ENCODE measurements around the gene ANGEL2. TPM values are rescaled to one million over a fixed set of nuclear protein-coding genes. Genes with fewer than 3 reads are reported as not detected.

ANGEL2 gene
- total RNA-seq, 1 donor from 2014 or later: 21.2 TPM

DNA sequence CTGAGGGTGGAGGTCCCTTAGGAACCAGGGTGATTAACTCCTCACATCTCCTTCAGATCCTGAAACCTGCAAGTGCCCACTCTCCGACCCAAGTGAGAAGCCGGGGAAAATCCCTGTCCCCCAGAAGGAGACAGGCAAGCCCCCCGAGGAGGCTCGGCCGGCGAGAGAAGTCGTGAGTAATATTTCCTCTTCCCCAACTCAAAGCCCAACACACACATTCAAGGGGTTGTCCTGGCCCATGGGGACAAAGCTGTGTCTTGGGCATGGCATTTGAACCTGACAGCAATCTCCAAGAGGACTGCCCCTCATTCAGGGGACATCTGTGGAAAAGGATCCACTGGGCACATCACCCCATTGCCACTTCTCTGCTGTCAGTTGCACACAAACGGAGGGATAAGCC lies 41.8 kb downstream of the ANGEL2 start:
- DNase-seq (ENCODE audit: low spot score): no peak
- H3K27ac Mint-ChIP-seq (ENCODE audit: unreplicated experiment): no peak overlapping the region
- peaks cover 3% of the 10 kb centered on the region for H3K36me3 Mint-ChIP-seq (ENCODE audit: low read depth)
- peaks cover under 1% of the 10 kb centered on the region for H3K4me1 Mint-ChIP-seq (ENCODE audit: low read depth)
- TF ChIP-seq, protein P1, sequence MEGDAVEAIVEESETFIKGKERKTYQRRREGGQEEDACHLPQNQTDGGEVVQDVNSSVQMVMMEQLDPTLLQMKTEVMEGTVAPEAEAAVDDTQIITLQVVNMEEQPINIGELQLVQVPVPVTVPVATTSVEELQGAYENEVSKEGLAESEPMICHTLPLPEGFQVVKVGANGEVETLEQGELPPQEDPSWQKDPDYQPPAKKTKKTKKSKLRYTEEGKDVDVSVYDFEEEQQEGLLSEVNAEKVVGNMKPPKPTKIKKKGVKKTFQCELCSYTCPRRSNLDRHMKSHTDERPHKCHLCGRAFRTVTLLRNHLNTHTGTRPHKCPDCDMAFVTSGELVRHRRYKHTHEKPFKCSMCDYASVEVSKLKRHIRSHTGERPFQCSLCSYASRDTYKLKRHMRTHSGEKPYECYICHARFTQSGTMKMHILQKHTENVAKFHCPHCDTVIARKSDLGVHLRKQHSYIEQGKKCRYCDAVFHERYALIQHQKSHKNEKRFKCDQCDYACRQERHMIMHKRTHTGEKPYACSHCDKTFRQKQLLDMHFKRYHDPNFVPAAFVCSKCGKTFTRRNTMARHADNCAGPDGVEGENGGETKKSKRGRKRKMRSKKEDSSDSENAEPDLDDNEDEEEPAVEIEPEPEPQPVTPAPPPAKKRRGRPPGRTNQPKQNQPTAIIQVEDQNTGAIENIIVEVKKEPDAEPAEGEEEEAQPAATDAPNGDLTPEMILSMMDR (IDR thresholded peaks at IDR 0.05): no peak
- H3K9me3 Mint-ChIP-seq (ENCODE audit: low read depth): no peaks in the 10 kb centered on the region
- no peaks in the 10 kb centered on the region for H3K27me3 Mint-ChIP-seq (ENCODE audit: low read depth)
- H3K4me3 Mint-ChIP-seq (ENCODE audit: unreplicated experiment): no peak overlapping the region

DNA sequence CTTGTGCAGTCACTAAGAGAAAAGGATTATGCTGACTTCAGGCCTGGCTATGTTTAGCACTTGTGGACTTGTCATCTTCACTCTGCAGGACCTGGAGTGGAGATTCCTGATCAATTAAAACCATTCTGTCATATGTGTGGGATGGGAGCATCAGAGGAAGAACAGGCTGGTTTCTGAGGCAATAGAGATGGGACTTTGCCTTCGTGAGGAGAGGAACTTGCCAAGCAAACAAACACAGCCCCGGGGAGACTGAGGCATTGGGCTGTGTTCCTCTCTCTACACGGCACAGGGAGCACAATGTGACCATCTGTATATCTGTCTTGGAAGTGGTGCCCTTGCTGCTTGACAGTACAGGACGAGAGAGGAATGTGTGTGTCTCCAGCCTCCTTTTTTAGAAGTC lies 42.2 kb downstream of the ANGEL2 start:
- DNase-seq (ENCODE audit: low spot score): no peak
- peaks cover 2% of the 10 kb centered on the region for H3K4me1 Mint-ChIP-seq (ENCODE audit: low read depth)
- H3K27me3 Mint-ChIP-seq (ENCODE audit: low read depth): no peaks in the 10 kb centered on the region
- H3K27ac Mint-ChIP-seq (ENCODE audit: unreplicated experiment): no peak overlapping the region
- H3K4me3 Mint-ChIP-seq (ENCODE audit: unreplicated experiment): no peak overlapping the region
- peaks cover 3% of the 10 kb centered on the region for H3K36me3 Mint-ChIP-seq (ENCODE audit: low read depth)
- TF ChIP-seq, protein P1 (IDR thresholded peaks at IDR 0.05): no peak
- no peaks in the 10 kb centered on the region for H3K9me3 Mint-ChIP-seq (ENCODE audit: low read depth)

DNA sequence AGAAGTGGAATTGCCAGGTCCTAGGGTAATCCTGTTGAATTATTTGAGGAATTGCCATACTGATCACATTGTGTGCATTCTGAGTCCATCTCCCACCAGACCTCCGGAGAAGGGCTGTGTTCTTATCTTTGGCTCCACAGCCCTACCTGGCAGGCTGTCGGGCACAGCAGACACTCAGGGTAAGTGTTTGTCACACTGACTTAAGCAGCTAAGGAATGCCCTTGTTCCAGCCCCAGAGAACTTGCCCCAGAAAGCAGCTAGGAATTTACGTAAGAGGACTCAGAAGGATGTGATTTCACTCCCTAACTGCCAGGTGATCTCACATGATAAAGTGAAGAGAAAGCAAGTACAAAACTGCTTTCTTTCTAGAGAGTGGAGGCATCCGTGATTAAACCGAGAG lies 44.4 kb downstream of the ANGEL2 start:
- TF ChIP-seq, protein P1 (IDR thresholded peaks at IDR 0.05): no peak
- DNase-seq (ENCODE audit: low spot score): no peak
- H3K27ac Mint-ChIP-seq (ENCODE audit: unreplicated experiment): no peak overlapping the region
- H3K27me3 Mint-ChIP-seq (ENCODE audit: low read depth): no peaks in the 10 kb centered on the region
- no peak overlapping the region for H3K4me3 Mint-ChIP-seq (ENCODE audit: unreplicated experiment)
- peaks cover 3% of the 10 kb centered on the region for H3K36me3 Mint-ChIP-seq (ENCODE audit: low read depth)
- H3K9me3 Mint-ChIP-seq (ENCODE audit: low read depth): no peaks in the 10 kb centered on the region
- peaks cover 2% of the 10 kb centered on the region for H3K4me1 Mint-ChIP-seq (ENCODE audit: low read depth)

DNA sequence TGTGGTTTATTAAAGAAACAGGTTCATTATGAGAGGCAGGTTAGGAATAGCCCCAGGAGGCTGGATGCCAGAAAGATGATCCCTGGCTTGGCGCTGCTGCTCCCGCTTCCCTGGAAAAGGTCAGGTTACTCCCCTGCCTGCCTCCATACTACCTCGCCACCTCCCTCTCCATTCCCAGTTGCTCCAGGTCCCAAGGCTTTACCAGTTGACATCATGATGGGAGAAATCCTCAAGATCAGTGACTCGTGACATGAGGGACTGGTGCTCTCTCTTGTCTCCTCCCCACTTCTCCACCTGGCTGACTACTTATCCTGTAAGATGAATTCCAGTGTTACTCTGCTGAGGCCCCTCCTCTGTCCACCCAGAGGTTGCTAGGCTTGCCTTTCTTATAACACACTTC lies 45.6 kb downstream of the ANGEL2 start:
- DNase-seq (ENCODE audit: low spot score): no peak
- no peaks in the 10 kb centered on the region for H3K36me3 Mint-ChIP-seq (ENCODE audit: low read depth)
- TF ChIP-seq, protein P1 (IDR thresholded peaks at IDR 0.05): no peak
- H3K27me3 Mint-ChIP-seq (ENCODE audit: low read depth): no peaks in the 10 kb centered on the region
- H3K4me1 Mint-ChIP-seq (ENCODE audit: low read depth): peaks cover 2% of the 10 kb centered on the region
- no peak overlapping the region for H3K27ac Mint-ChIP-seq (ENCODE audit: unreplicated experiment)
- H3K9me3 Mint-ChIP-seq (ENCODE audit: low read depth): no peaks in the 10 kb centered on the region
- no peak overlapping the region for H3K4me3 Mint-ChIP-seq (ENCODE audit: unreplicated experiment)

DNA sequence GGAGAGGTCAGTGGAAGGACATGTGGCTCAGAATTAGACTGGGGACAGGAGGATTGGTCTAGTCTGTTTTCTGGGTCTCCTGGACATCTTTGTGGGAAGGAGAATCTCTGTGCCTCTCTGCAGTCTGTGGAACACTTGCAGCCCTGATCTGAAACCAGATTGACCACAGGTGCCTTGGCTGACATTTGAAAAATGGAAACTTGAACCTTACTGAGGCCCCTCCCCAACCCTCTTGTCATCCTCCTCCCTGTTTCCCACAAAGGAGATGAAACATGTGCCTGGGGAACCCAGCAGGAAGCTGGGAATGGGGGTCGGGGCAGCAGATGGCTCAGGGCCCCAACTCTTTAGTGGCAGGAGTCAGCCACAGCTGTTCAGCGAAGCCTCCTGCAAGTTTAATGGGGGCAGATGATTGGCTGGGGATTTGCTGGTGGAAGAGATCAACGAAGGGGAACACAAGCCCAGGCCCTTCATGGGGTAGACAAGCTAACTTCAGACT lies 47.3 kb downstream of the ANGEL2 start:
- DNase-seq (ENCODE audit: low spot score): no peak
- TF ChIP-seq, protein P1 (IDR thresholded peaks at IDR 0.05): no peak
- Mint-ChIP-seq H3K4me3 (ENCODE audit: unreplicated experiment) (no peak overlapping the region), H3K36me3 (ENCODE audit: low read depth) (no peaks in the 10 kb centered on the region), H3K9me3 (ENCODE audit: low read depth) (no peaks in the 10 kb centered on the region), H3K27ac (ENCODE audit: unreplicated experiment) (no peak overlapping the region), H3K27me3 (ENCODE audit: low read depth) (no peaks in the 10 kb centered on the region), H3K4me1 (ENCODE audit: low read depth) (peaks cover 2% of the 10 kb centered on the region)
